Mesothelial cell of epicardium (in vitro differentiated cells): Measurements from ENCODE around the gene VNN1. TPM values are rescaled to one million over a fixed set of nuclear protein-coding genes. Genes with fewer than 3 reads are reported as not detected.
"Not testable (repeated sequence)": the region's sequence is repeated elsewhere in the genome, so short reads cannot be mapped to it uniquely, and the experiment has no call there.

Experiments
- DNase-seq, 2 experiments: peaks; one replicate each; pipeline ENCODE4 v3.0.0; 2021; ENCODE audit warnings: low spot score in 2 of 2; ENCODE audit not compliant: unreplicated experiment in 2 of 2
- H3K27ac Mint-ChIP-seq: 2 replicates; pipeline ENCODE4 v1.8.0; 2021; ENCODE audit warnings: mixed read lengths
- H3K27me3 Mint-ChIP-seq: 2 replicates; pipeline ENCODE4 v1.8.0; 2021; ENCODE audit warnings: low read depth, mixed read lengths
- H3K36me3 Mint-ChIP-seq: 2 replicates; pipeline ENCODE4 v1.8.0; 2021; ENCODE audit warnings: mixed read lengths
- H3K4me1 Mint-ChIP-seq: 2 replicates; pipeline ENCODE4 v1.8.0; 2021; ENCODE audit warnings: mixed read lengths
- H3K4me3 Mint-ChIP-seq: 2 replicates; pipeline ENCODE4 v1.8.0; 2021; ENCODE audit warnings: mild to moderate bottlenecking, moderate library complexity, mixed read lengths
- H3K9me3 Mint-ChIP-seq: 2 replicates; pipeline ENCODE4 v1.8.0; 2021; ENCODE audit warnings: mixed read lengths
- CTCF ChIP-seq: fragments of 200-600 bp; sonication (generic); IDR thresholded peaks from one replicate; pipeline ENCODE4 v1.5.0; 2021; ENCODE audit warnings: antibody characterized with exemption; ENCODE audit not compliant: unreplicated experiment
- total RNA-seq: library from RNA; stranded (reverse); gene quantifications from 3 replicates; pipeline ENCODE4 v1.2.1, GENCODE V29; 2021

VNN1 gene
- total RNA-seq, 1 donor from 2014 or later = not detected

- no peaks in the 10 kb centered on the region for H3K36me3 Mint-ChIP-seq
- H3K4me3 Mint-ChIP-seq = no peak overlapping the region
- no peaks in the 10 kb centered on the region for H3K9me3 Mint-ChIP-seq
- no peak for TF ChIP-seq CTCF
- H3K4me1 Mint-ChIP-seq = peaks cover 4% of the 10 kb centered on the region
- no peaks in the 10 kb centered on the region for H3K27me3 Mint-ChIP-seq
- no peak for DNase-seq
- no peak overlapping the region for H3K27ac Mint-ChIP-seq
Observed at GRCh38 chr6:132714160-132714559, 305 bp upstream of the VNN1 start.

- TF ChIP-seq CTCF = no peak
- Mint-ChIP-seq H3K4me1 (no peaks in the 10 kb centered on the region), H3K27ac (no peak overlapping the region), H3K9me3 (peaks cover 4% of the 10 kb centered on the region), H3K4me3 (no peak overlapping the region), H3K27me3 (peaks cover 1% of the 10 kb centered on the region), H3K36me3 (no peaks in the 10 kb centered on the region)
- no peak for DNase-seq
Observed at GRCh38 chr6:132712366-132712765, 1.5 kb downstream of the VNN1 start.

- no peak overlapping the region for H3K27ac Mint-ChIP-seq
- peaks cover 24% of the 10 kb centered on the region for H3K9me3 Mint-ChIP-seq
Observed at GRCh38 chr6:132708771-132709170, 5.1 kb downstream of the VNN1 start.

GRCh38 chr6:132708002-132708401 lies 5.9 kb downstream of the VNN1 start:
- H3K27me3 Mint-ChIP-seq = peaks cover 1% of the 10 kb centered on the region
- H3K4me1 Mint-ChIP-seq = no peaks in the 10 kb centered on the region
- H3K27ac Mint-ChIP-seq = no peak overlapping the region
- H3K9me3 Mint-ChIP-seq = peaks cover 24% of the 10 kb centered on the region
- no peak for DNase-seq
- H3K36me3 Mint-ChIP-seq = no peaks in the 10 kb centered on the region
- no peak overlapping the region for H3K4me3 Mint-ChIP-seq
- no peak for TF ChIP-seq CTCF

More at GRCh38 chr6:132708771-132709170, 5.1 kb downstream of the VNN1 start:
- Mint-ChIP-seq H3K4me1 (no peaks in the 10 kb centered on the region), H3K36me3 (no peaks in the 10 kb centered on the region), H3K27me3 (peaks cover 1% of the 10 kb centered on the region), H3K4me3 (no peak overlapping the region)
- DNase-seq = no peak
- no peak for TF ChIP-seq CTCF

GRCh38 chr6:132706756-132707155 lies 7.1 kb downstream of the VNN1 start:
- H3K9me3 Mint-ChIP-seq = peaks cover 24% of the 10 kb centered on the region
- not testable (repeated sequence) for H3K27ac Mint-ChIP-seq, H3K4me1 Mint-ChIP-seq, H3K4me3 Mint-ChIP-seq, H3K36me3 Mint-ChIP-seq, H3K27me3 Mint-ChIP-seq, DNase-seq

GRCh38 chr6:132703936-132704335 lies 9.9 kb downstream of the VNN1 start:
- no peak for DNase-seq
- H3K27me3 Mint-ChIP-seq = peaks cover 7% of the 10 kb centered on the region
- no peak overlapping the region for H3K4me3 Mint-ChIP-seq
- H3K36me3 Mint-ChIP-seq = no peaks in the 10 kb centered on the region
- no peaks in the 10 kb centered on the region for H3K4me1 Mint-ChIP-seq
- TF ChIP-seq CTCF = no peak
- H3K9me3 Mint-ChIP-seq = peaks cover 24% of the 10 kb centered on the region
- H3K27ac Mint-ChIP-seq = no peak overlapping the region
